Smooth muscle cell of bladder (primary cell): ENCODE measurements around the gene DYNLL2. TPM values are rescaled to one million over a fixed set of nuclear protein-coding genes. Genes with fewer than 3 reads are reported as not detected.

Experiments used
- total RNA-seq: library from RNA; depleted of rRNA; stranded (reverse); fragments of >200 nt; gene quantifications from 2 replicates; pipeline ENCODE4 v1.2.3, GENCODE V29; 2014

DYNLL2 gene
- 16.8 and 30.3 TPM in 2 replicates for total RNA-seq

DNA sequence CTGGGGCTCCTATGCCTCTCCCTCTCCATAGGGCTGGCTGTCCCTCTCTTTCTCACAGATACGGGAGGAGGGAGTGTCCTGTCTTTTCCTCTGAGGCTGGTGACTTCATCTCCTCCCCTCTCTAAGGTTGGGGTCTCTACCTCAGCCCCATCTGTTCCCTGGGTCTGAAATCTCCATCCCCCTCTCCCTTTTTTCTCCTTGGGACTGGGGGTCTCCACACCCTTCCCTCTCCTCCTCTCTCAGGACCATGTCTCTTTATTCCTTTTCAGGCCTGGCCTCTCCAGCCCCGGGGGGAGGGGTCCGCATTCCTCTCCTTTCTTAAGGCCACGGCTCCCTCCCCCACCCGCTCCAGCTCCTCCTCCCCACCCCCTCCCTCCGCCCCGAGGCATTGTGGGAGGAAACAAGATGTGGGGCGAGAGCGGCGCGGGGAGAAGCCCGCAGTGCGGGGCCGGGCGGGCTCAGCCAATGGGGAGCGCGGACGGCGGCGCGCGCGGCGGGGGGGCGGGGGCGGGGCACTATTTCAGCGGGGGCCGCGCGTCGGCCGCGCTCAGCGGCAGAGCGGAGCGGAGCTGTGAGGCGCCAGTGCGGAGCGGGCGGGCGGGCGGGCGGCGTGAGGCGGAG is at the start of gene DYNLL2:
Gene DYNLL2 (plus strand): TSS at position 550 of the 621 bp plus-strand sequence. CDS start 3,672 bp downstream, outside the sequence.

Other genes starting within 250 kb of the DYNLL2 start
- gene MRPS23, start 233.4 kb upstream of the DYNLL2 start, total RNA-seq, result 20.2 and 36.1 TPM in 2 replicates
- gene CUEDC1, start 128.0 kb upstream of the DYNLL2 start, total RNA-seq, result 8.1 and 12.1 TPM in 2 replicates
- gene VEZF1, start 95.2 kb upstream of the DYNLL2 start, total RNA-seq, result 28.3 and 31.0 TPM in 2 replicates
- 372 and 373 TPM in 2 replicates for gene SRSF1, start 76.2 kb upstream of the DYNLL2 start, total RNA-seq
- gene OR4D1, start 65.0 kb downstream of the DYNLL2 start, total RNA-seq, result not detected in 2 replicates
- gene OR4D2, start 83.6 kb downstream of the DYNLL2 start, total RNA-seq, result not detected in 2 replicates
- not detected in 2 replicates for gene EPX, start 109.3 kb downstream of the DYNLL2 start, total RNA-seq
- 13.2 and 14.2 TPM in 2 replicates for gene MKS1, start 135.8 kb downstream of the DYNLL2 start, total RNA-seq
- gene LPO, start 155.2 kb downstream of the DYNLL2 start, total RNA-seq, result not detected in 2 replicates
- gene MPO, start 197.5 kb downstream of the DYNLL2 start, total RNA-seq, result 0.09 TPM in 1 of 2 replicates, not detected in the other
- gene TSPOAP1, start 245.4 kb downstream of the DYNLL2 start, total RNA-seq, result 0.43 and 0.65 TPM in 2 replicates